Measurements from ENCODE around the gene TAPT1. TPM values are rescaled to one million over a fixed set of nuclear protein-coding genes. Genes with fewer than 3 reads are reported as not detected.
"Not testable (repeated sequence)": the region's sequence is repeated elsewhere in the genome, so short reads cannot be mapped to it uniquely, and the experiment has no call there.

The TAPT1 gene
- 10 to 100 TPM; 28.5 to 31.3 TPM for total RNA-seq

GRCh38 chr4:16225863-16226815 is at the start of gene TAPT1:
TAPT1 (minus strand) TSS chr4:16226471; CDS start chr4:16226457, 14 bp downstream.
- Mint-ChIP-seq H3K36me3 (peaks cover 18% of the 10 kb centered on the region), H3K27me3 (no peaks in the 10 kb centered on the region), H3K27ac (peak within 1 kb of the TSS; percentile 98), H3K4me3 (peak within 1 kb of the TSS; percentile 93), H3K9me3 (no peaks in the 10 kb centered on the region), H3K4me1 (peaks cover 53% of the 10 kb centered on the region)
- peak; percentile 86 for DNase-seq

GRCh38 chr4:16271411-16271810 is 45.1 kb upstream of the TAPT1 start:
- Mint-ChIP-seq H3K4me3 (no peak overlapping the region), H3K9me3 (peaks cover 3% of the 10 kb centered on the region), H3K27ac (no peak overlapping the region), H3K4me1 (peaks cover 9% of the 10 kb centered on the region), H3K27me3 (no peaks in the 10 kb centered on the region), H3K36me3 (no peaks in the 10 kb centered on the region)
- DNase-seq, result no peak

- no peaks in the 10 kb centered on the region for H3K36me3 Mint-ChIP-seq
- H3K9me3 Mint-ChIP-seq, result no peaks in the 10 kb centered on the region
- H3K27me3 Mint-ChIP-seq, result no peaks in the 10 kb centered on the region
- peaks cover 9% of the 10 kb centered on the region for H3K4me1 Mint-ChIP-seq
- no peak overlapping the region for H3K4me3 Mint-ChIP-seq
- DNase-seq, result no peak
- no peak overlapping the region for H3K27ac Mint-ChIP-seq
Observed at GRCh38 chr4:16270454-16271328, 44.4 kb upstream of the TAPT1 start.

GRCh38 chr4:16269742-16270453 is 43.6 kb upstream of the TAPT1 start:
- not testable (repeated sequence) for H3K4me1 Mint-ChIP-seq, H3K9me3 Mint-ChIP-seq, H3K27me3 Mint-ChIP-seq, H3K27ac Mint-ChIP-seq, DNase-seq, H3K36me3 Mint-ChIP-seq, H3K4me3 Mint-ChIP-seq

- Mint-ChIP-seq H3K4me3 (no peak overlapping the region), H3K9me3 (no peaks in the 10 kb centered on the region), H3K27me3 (no peaks in the 10 kb centered on the region), H3K36me3 (no peaks in the 10 kb centered on the region), H3K4me1 (peaks cover 11% of the 10 kb centered on the region), H3K27ac (no peak overlapping the region)
- DNase-seq, result no peak
Observed at GRCh38 chr4:16269240-16269639, 43.0 kb upstream of the TAPT1 start.

GRCh38 chr4:16268290-16268689 is 42.0 kb upstream of the TAPT1 start:
- H3K36me3 Mint-ChIP-seq, result no peaks in the 10 kb centered on the region
- DNase-seq, result no peak
- H3K4me3 Mint-ChIP-seq, result no peak overlapping the region
- H3K9me3 Mint-ChIP-seq, result no peaks in the 10 kb centered on the region
- no peak overlapping the region for H3K27ac Mint-ChIP-seq
- no peaks in the 10 kb centered on the region for H3K27me3 Mint-ChIP-seq
- peaks cover 12% of the 10 kb centered on the region for H3K4me1 Mint-ChIP-seq

- H3K36me3 Mint-ChIP-seq, result no peaks in the 10 kb centered on the region
- H3K4me3 Mint-ChIP-seq, result no peak overlapping the region
- no peaks in the 10 kb centered on the region for H3K9me3 Mint-ChIP-seq
- H3K27me3 Mint-ChIP-seq, result no peaks in the 10 kb centered on the region
- H3K27ac Mint-ChIP-seq, result no peak overlapping the region
- H3K4me1 Mint-ChIP-seq, result peaks cover 12% of the 10 kb centered on the region
- no peak for DNase-seq
Observed at GRCh38 chr4:16267639-16268038, 41.4 kb upstream of the TAPT1 start.

GRCh38 chr4:16265820-16266219 is 39.5 kb upstream of the TAPT1 start:
- H3K9me3 Mint-ChIP-seq, result peaks cover under 1% of the 10 kb centered on the region
- H3K4me1 Mint-ChIP-seq, result peaks cover 17% of the 10 kb centered on the region
- H3K27me3 Mint-ChIP-seq, result no peaks in the 10 kb centered on the region
- no peak overlapping the region for H3K4me3 Mint-ChIP-seq
- DNase-seq, result no peak
- H3K36me3 Mint-ChIP-seq, result peaks cover 2% of the 10 kb centered on the region
- no peak overlapping the region for H3K27ac Mint-ChIP-seq

- Mint-ChIP-seq H3K27ac (no peak overlapping the region), H3K4me1 (peaks cover 17% of the 10 kb centered on the region), H3K9me3 (peaks cover 2% of the 10 kb centered on the region)
Observed at GRCh38 chr4:16264798-16265197, 38.5 kb upstream of the TAPT1 start.

GRCh38 chr4:16263056-16263455 is 36.8 kb upstream of the TAPT1 start:
- Mint-ChIP-seq H3K9me3 (peaks cover 2% of the 10 kb centered on the region), H3K4me1 (peaks cover 22% of the 10 kb centered on the region), H3K4me3 (no peak overlapping the region), H3K27ac (no peak overlapping the region), H3K27me3 (no peaks in the 10 kb centered on the region), H3K36me3 (peaks cover 7% of the 10 kb centered on the region)
- DNase-seq, result no peak

More at GRCh38 chr4:16264798-16265197, 38.5 kb upstream of the TAPT1 start:
- Mint-ChIP-seq H3K27me3 (no peaks in the 10 kb centered on the region), H3K36me3 (peaks cover 7% of the 10 kb centered on the region), H3K4me3 (no peak overlapping the region)
- no peak for DNase-seq

- no peaks in the 10 kb centered on the region for H3K27me3 Mint-ChIP-seq
- H3K9me3 Mint-ChIP-seq, result peaks cover 2% of the 10 kb centered on the region
- H3K4me1 Mint-ChIP-seq, result peaks cover 22% of the 10 kb centered on the region
- H3K27ac Mint-ChIP-seq, result no peak overlapping the region
- no peak for DNase-seq
- H3K4me3 Mint-ChIP-seq, result no peak overlapping the region
- peaks cover 12% of the 10 kb centered on the region for H3K36me3 Mint-ChIP-seq
Observed at GRCh38 chr4:16262188-16262587, 35.9 kb upstream of the TAPT1 start.

GRCh38 chr4:16261313-16261878 is 35.1 kb upstream of the TAPT1 start:
- no peak overlapping the region for H3K27ac Mint-ChIP-seq
- no peak for DNase-seq

GRCh38 chr4:16259889-16260246 is 33.6 kb upstream of the TAPT1 start:
- peak; percentile 36 for DNase-seq
- Mint-ChIP-seq H3K4me3 (peak overlapping the region; percentile 2), H3K27ac (peak overlapping the region; percentile 85), H3K4me1 (peaks cover 24% of the 10 kb centered on the region), H3K36me3 (peaks cover 25% of the 10 kb centered on the region), H3K27me3 (no peaks in the 10 kb centered on the region), H3K9me3 (peaks cover 3% of the 10 kb centered on the region)

More at GRCh38 chr4:16261313-16261878, 35.1 kb upstream of the TAPT1 start:
- peaks cover 2% of the 10 kb centered on the region for H3K9me3 Mint-ChIP-seq
- H3K36me3 Mint-ChIP-seq, result peaks cover 17% of the 10 kb centered on the region
- H3K27me3 Mint-ChIP-seq, result no peaks in the 10 kb centered on the region
- no peak overlapping the region for H3K4me3 Mint-ChIP-seq
- H3K4me1 Mint-ChIP-seq, result peaks cover 22% of the 10 kb centered on the region

- peak overlapping the region; percentile 85 for H3K27ac Mint-ChIP-seq
- peaks cover 23% of the 10 kb centered on the region for H3K4me1 Mint-ChIP-seq
- H3K9me3 Mint-ChIP-seq, result peaks cover 3% of the 10 kb centered on the region
- DNase-seq, result no peak
- peaks cover 29% of the 10 kb centered on the region for H3K36me3 Mint-ChIP-seq
- no peaks in the 10 kb centered on the region for H3K27me3 Mint-ChIP-seq
- peak overlapping the region; percentile 2 for H3K4me3 Mint-ChIP-seq
Observed at GRCh38 chr4:16259241-16259888, 33.1 kb upstream of the TAPT1 start.
